IPS-15b (cell line): Measurements from ENCODE around the gene RAPH1.

Experiments used
- H3K27me3 ChIP-seq: one replicate; pipeline ENCODE4 v1.6.1; 2013; ENCODE audit warnings: low read length; ENCODE audit not compliant: control insufficient read depth, insufficient read depth
- H3K36me3 ChIP-seq: one replicate; pipeline ENCODE4 v1.6.1; 2013; ENCODE audit warnings: low read length; ENCODE audit not compliant: control insufficient read depth, insufficient read depth
- H3K4me1 ChIP-seq: one replicate; pipeline ENCODE4 v1.6.1; 2013; ENCODE audit warnings: mild to moderate bottlenecking, low read length; ENCODE audit not compliant: control insufficient read depth, insufficient read depth
- H3K4me3 ChIP-seq: one replicate; pipeline ENCODE4 v1.5.1; 2013; ENCODE audit warnings: low read depth, low read length
- H3K9ac ChIP-seq: one replicate; pipeline ENCODE4 v1.6.1; 2013; ENCODE audit warnings: low read depth, mild to moderate bottlenecking, low read length
- H3K9me3 ChIP-seq: one replicate; pipeline ENCODE4 v1.6.1; 2013; ENCODE audit warnings: mild to moderate bottlenecking, low read length; ENCODE audit not compliant: control insufficient read depth, insufficient read depth

The RAPH1 gene, protein sequence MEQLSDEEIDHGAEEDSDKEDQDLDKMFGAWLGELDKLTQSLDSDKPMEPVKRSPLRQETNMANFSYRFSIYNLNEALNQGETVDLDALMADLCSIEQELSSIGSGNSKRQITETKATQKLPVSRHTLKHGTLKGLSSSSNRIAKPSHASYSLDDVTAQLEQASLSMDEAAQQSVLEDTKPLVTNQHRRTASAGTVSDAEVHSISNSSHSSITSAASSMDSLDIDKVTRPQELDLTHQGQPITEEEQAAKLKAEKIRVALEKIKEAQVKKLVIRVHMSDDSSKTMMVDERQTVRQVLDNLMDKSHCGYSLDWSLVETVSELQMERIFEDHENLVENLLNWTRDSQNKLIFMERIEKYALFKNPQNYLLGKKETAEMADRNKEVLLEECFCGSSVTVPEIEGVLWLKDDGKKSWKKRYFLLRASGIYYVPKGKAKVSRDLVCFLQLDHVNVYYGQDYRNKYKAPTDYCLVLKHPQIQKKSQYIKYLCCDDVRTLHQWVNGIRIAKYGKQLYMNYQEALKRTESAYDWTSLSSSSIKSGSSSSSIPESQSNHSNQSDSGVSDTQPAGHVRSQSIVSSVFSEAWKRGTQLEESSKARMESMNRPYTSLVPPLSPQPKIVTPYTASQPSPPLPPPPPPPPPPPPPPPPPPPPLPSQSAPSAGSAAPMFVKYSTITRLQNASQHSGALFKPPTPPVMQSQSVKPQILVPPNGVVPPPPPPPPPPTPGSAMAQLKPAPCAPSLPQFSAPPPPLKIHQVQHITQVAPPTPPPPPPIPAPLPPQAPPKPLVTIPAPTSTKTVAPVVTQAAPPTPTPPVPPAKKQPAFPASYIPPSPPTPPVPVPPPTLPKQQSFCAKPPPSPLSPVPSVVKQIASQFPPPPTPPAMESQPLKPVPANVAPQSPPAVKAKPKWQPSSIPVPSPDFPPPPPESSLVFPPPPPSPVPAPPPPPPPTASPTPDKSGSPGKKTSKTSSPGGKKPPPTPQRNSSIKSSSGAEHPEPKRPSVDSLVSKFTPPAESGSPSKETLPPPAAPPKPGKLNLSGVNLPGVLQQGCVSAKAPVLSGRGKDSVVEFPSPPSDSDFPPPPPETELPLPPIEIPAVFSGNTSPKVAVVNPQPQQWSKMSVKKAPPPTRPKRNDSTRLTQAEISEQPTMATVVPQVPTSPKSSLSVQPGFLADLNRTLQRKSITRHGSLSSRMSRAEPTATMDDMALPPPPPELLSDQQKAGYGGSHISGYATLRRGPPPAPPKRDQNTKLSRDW

DNA sequence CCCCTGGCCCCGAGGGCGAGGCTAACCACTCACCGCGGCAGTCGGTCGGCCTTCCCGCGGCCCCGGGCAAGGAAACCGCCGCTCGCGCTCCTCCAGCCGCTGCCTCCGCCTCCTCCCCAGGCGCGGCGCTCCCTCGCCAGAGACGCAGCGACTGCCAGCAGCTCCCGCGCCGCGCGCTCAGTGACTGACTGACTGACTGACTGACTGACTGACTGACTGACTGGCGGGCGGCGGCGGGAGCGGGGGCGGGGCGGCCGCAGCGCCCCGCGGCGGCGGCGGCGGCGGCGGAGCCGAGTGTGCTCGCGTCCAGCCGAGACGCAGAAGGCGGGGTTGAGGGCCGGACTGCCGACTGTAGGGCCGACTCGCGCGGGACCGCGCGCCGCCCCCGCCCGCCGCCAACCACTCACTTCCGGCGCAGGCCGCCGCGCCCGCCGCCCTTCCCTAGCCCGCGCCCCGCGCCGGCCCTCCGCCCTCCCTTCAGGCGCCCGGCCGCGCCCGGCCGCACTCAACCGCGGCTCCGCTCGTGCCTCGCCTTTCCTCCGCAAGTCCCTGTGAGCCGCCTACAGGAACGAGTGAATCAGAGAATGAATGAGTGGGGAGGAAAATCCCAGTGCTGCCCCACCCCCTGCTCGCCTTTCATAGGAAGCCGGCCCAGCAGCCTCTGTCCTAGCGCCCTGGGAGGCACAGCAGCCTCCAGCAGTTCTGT, at the start of gene RAPH1:
Gene RAPH1, minus strand, starts transcription at position 224 of the 706 bp plus-strand sequence. CDS start 39,948 bp downstream, outside the sequence.
- H3K4me1 ChIP-seq: peaks cover 17% of the 10 kb centered on the region
- no peaks in the 10 kb centered on the region for H3K36me3 ChIP-seq
- peak within 1 kb of the TSS; percentile 74 for H3K4me3 ChIP-seq
- H3K27me3 ChIP-seq: peaks cover 14% of the 10 kb centered on the region
- H3K9ac ChIP-seq: peak within 1 kb of the TSS; percentile 71
- no peaks in the 10 kb centered on the region for H3K9me3 ChIP-seq

DNA sequence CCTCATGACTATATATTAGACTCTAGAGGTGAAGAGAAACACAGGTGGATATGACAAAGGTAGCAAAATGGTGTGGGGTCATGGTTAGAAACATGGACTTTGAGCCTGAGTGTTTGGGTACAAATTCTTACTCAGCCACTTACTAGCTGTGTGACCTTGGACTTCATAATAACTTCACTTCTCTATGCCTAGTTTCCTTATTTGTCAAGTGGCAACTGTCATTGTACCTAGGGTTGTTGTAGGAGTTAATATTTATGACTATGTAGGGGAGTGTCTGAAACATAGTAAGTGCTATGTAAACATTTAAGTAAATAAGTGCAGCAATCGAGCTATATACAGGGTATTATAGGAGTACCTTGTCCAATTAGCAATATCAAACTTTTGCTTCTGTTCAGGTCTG, 49.7 kb upstream of the RAPH1 start:
- no peaks in the 10 kb centered on the region for H3K4me1 ChIP-seq
- H3K27me3 ChIP-seq: no peaks in the 10 kb centered on the region
- H3K9ac ChIP-seq: no peak overlapping the region
- no peaks in the 10 kb centered on the region for H3K36me3 ChIP-seq
- H3K4me3 ChIP-seq: no peak overlapping the region
- no peaks in the 10 kb centered on the region for H3K9me3 ChIP-seq

DNA sequence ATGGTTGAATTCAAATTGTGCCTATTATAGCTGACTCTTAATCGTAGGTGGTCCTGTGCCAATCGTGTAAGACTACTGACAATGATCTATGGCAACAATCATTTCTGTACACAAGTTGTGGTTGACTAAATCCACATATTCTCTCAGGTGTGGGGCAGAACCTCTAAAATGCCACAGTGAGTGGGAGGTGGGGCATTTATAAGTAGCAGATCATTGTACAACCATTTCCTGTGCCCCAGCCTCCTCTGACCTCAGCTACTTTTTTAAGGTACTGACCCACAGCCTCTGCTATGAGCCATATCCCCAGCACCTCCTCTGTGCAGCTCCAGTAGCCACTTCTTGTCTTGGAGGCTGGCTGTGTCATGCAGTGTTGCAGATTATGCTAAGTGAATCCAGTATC, 48.6 kb upstream of the RAPH1 start:
- H3K36me3 ChIP-seq: no peaks in the 10 kb centered on the region
- no peaks in the 10 kb centered on the region for H3K27me3 ChIP-seq
- H3K4me1 ChIP-seq: no peaks in the 10 kb centered on the region
- no peaks in the 10 kb centered on the region for H3K9me3 ChIP-seq
- H3K4me3 ChIP-seq: no peak overlapping the region
- H3K9ac ChIP-seq: no peak overlapping the region

DNA sequence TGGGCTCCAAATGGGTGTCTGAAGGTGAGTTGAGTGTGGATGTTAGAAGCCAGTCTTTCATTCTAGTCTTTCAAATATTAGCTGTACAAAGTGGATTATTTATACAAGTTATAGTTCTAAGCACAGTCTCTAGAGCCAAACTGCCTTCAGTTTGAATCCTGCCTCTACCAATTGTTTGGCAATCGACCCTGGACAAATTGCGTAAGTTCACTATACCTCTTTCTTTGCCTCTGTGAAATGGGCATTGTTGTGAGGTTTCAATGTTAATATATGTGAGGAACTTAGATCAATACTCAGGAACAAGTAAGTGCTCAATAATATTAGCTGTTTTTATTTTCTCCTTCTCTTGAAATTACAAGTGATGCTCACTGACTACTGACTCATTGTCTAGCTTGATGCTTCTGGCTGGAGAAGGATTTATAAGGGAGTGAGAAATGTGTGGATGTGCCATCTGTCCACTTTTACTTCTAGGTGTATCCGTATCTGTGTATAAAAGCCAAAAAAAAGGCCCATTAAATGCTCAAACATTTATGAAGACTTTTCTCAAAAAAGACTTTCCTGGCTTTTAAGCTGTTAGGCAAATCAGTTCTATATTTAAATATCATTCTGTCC, 48.1 kb upstream of the RAPH1 start:
- Histone ChIP-seq H3K27me3 (no peaks in the 10 kb centered on the region), H3K9ac (no peak overlapping the region), H3K36me3 (no peaks in the 10 kb centered on the region), H3K4me1 (no peaks in the 10 kb centered on the region), H3K4me3 (no peak overlapping the region), H3K9me3 (no peaks in the 10 kb centered on the region)

DNA sequence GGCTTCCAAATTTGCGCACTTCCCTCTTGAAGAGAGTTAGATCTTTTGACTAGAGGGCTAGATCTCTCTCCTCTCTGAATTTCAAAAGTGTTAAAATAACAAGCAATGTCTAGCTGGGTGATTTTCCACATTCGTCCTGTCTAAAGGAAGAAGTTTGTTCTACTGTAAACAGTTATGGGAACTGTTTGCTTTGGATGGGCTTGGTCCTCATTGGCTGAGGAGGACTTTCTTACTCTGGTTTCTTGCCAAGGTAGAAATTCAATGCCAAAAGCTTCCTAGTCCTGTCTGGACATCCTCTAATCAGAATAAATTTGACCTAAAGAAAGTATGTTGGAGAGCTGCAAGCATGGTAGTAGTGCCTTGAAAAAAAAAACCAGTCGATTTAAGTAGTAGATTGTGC, 47.4 kb upstream of the RAPH1 start:
- H3K4me1 ChIP-seq: no peaks in the 10 kb centered on the region
- no peak overlapping the region for H3K4me3 ChIP-seq
- H3K36me3 ChIP-seq: no peaks in the 10 kb centered on the region
- H3K9ac ChIP-seq: no peak overlapping the region
- no peaks in the 10 kb centered on the region for H3K9me3 ChIP-seq
- H3K27me3 ChIP-seq: no peaks in the 10 kb centered on the region

DNA sequence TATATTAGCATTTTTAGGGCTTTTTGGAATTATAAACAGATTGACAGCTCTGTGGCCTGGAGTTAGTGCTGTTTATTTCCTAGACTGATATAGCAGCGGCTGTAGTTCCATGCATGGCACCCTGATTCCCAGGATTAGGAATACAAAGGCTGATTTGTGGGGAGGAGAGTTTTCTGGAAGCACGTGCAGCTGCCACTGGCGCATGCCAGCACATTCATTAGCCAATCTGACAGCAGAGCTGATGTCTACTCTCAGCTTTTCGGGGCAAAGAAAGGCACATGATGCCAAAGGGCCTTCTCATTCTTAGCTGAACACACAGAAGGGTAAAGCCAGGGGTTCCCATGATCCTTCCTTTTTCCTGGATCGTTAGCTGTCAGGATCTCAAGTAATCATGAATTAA, 45.7 kb upstream of the RAPH1 start:
- Histone ChIP-seq H3K9ac (no peak overlapping the region), H3K36me3 (no peaks in the 10 kb centered on the region), H3K4me3 (no peak overlapping the region), H3K4me1 (no peaks in the 10 kb centered on the region), H3K27me3 (no peaks in the 10 kb centered on the region), H3K9me3 (no peaks in the 10 kb centered on the region)

DNA sequence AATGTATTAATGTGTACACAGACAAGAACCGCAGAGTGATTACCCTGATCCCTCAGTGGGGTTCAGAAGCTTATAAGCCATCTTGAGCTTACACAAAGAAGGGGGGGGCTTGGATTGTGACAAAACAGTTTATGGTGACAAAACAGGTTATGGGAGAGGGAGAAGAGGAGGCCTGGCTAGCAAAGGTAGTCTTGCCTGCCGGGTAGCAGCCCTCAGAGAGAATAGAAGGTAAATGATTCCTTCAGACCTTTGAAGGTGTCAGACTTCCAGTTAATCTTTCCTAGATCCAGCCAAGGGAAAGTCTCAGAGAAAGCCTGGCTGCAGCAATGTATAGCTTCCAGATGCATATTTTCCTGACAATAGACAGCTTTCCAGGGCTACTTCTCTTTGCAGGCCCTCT, 44.6 kb upstream of the RAPH1 start:
- no peak overlapping the region for H3K4me3 ChIP-seq
- no peaks in the 10 kb centered on the region for H3K27me3 ChIP-seq
- H3K36me3 ChIP-seq: no peaks in the 10 kb centered on the region
- H3K9me3 ChIP-seq: no peaks in the 10 kb centered on the region
- H3K9ac ChIP-seq: no peak overlapping the region
- no peaks in the 10 kb centered on the region for H3K4me1 ChIP-seq

DNA sequence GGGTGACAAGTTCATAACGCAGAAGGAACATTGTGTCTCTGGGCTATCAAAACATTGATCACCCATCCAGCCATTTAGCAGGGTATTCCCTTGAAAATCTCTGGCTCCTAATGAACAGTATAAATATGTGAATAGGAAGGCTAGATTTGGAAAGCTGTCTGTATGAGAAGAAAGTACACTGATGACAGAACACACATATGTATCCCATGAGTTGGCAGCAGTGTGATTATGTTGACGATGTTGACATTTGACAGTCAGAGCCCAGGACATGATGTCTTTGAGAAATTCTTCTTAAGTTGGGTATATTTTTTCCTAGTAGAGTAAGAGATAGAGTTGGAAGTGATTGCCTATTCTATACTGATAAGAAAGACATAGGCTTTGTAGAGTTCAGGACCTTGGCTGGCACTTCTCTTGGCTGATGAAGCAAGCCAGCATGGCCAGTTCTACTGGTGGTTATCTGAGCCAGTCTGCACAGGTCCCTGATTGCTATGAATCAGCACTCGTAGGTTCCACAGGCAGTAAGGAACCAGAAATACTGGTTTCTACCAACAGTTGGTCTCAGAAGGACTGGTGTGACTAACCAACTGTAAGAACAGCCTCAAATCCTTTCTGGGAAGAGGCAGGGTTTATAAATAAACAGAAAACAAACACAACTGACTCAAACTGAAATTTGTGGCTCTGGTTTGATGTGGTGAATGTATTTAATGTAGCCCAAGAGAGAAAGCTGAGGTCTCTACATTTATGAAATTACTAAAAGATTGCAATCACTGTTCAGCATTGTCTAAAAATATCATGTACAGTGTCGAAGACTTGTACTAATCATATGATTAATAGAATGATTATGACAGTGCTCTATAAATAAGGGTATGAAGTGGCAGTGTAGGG, 43.9 kb upstream of the RAPH1 start:
- no peaks in the 10 kb centered on the region for H3K9me3 ChIP-seq
- no peaks in the 10 kb centered on the region for H3K4me1 ChIP-seq
- no peak overlapping the region for H3K9ac ChIP-seq
- H3K36me3 ChIP-seq: no peaks in the 10 kb centered on the region
- H3K4me3 ChIP-seq: no peak overlapping the region
- H3K27me3 ChIP-seq: no peaks in the 10 kb centered on the region

DNA sequence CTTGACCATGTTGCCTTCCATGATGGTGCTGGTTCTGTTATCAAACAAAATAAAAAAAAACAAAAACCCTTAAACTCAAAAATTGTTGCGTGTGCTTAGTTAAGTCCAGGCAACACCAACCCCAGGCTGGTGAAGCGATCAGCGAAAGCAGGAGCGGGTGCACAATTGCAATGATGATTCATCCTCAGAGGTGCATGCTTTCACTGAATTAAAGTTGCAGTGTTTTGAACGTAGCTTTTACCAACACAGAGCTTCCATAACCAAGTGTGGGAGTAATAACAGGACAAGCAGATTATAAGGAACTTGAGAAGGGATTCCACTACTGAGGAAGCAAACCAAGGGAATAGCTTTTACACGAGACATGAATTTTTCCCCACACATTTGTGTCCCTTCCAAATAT, 39.7 kb upstream of the RAPH1 start:
- no peaks in the 10 kb centered on the region for H3K4me1 ChIP-seq
- H3K27me3 ChIP-seq: no peaks in the 10 kb centered on the region
- H3K36me3 ChIP-seq: no peaks in the 10 kb centered on the region
- no peak overlapping the region for H3K9ac ChIP-seq
- H3K4me3 ChIP-seq: no peak overlapping the region
- H3K9me3 ChIP-seq: no peaks in the 10 kb centered on the region

DNA sequence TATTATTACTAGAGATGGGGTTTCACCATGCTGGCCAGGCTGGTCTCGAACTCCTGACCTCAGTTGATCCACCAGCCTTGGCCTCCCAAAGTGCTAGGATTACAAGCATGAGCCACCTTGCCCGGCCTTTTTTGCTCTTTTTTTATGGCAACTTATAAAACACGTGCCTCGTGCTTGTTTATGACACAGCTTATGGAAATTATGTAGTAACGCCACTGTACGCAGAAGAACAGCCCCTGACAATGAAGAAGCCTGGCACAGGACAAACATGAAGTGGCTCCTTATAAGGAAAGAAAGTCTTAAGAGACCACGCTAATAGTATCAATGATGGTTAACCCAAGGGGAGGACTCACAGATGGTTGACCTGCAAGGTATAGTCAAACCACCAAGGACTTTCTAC, 37.2 kb upstream of the RAPH1 start:
- H3K9me3 ChIP-seq: no peaks in the 10 kb centered on the region
- H3K36me3 ChIP-seq: no peaks in the 10 kb centered on the region
- H3K4me3 ChIP-seq: no peak overlapping the region
- H3K27me3 ChIP-seq: no peaks in the 10 kb centered on the region
- H3K4me1 ChIP-seq: no peaks in the 10 kb centered on the region
- no peak overlapping the region for H3K9ac ChIP-seq
